Measurements from ENCODE around the gene CARD19.
A peak's percentile ranks its signal among the peaks of the same experiment; 100 is the strongest.

The CARD19 gene

GRCh38 chr9:93096131-93096802 is at the start of gene CARD19:
Gene CARD19, plus strand, starts transcription at chr9:93096217. Its CDS starts 129 bp downstream, at chr9:93096346.
- DNase-seq = peak; percentile 60 to 61

GRCh38 chr9:93048566-93049448 is 47.2 kb upstream of the CARD19 start:
- DNase-seq = no peak

- no peak for DNase-seq
These were observed 46.5 kb upstream of the CARD19 start for GRCh38 chr9:93049491-93049890.

- no peak for DNase-seq
These were observed 45.8 kb upstream of the CARD19 start for GRCh38 chr9:93050231-93050630.

GRCh38 chr9:93051680-93052089 is 44.3 kb upstream of the CARD19 start:
- no peak for DNase-seq

- no peak for DNase-seq
These were observed 43.1 kb upstream of the CARD19 start for GRCh38 chr9:93052791-93053540.

- DNase-seq = no peak
These were observed 42.2 kb upstream of the CARD19 start for GRCh38 chr9:93053781-93054331.

GRCh38 chr9:93054758-93055704 is 41.0 kb upstream of the CARD19 start:
- DNase-seq = no peak

GRCh38 chr9:93057042-93057702 is 38.8 kb upstream of the CARD19 start:
- no peak for DNase-seq

- no peak for DNase-seq
These were observed 38.2 kb upstream of the CARD19 start for GRCh38 chr9:93057703-93058354.

- DNase-seq = peak; percentile 72 to 77
These were observed 37.5 kb upstream of the CARD19 start, which contains the start of gene SUSD3 for GRCh38 chr9:93058355-93059010. Gene SUSD3, plus strand, starts transcription at chr9:93058701. Its CDS starts 42 bp downstream, at chr9:93058743.

- DNase-seq = peak in 1 of 2 donors; percentile 39
These were observed 36.9 kb upstream of the CARD19 start for GRCh38 chr9:93059011-93059714.

GRCh38 chr9:93059715-93060578 is 36.1 kb upstream of the CARD19 start:
- DNase-seq = no peak

- DNase-seq = no peak
These were observed 35.2 kb upstream of the CARD19 start for GRCh38 chr9:93060746-93061259.

- DNase-seq = no peak
These were observed 34.7 kb upstream of the CARD19 start for GRCh38 chr9:93061260-93061751.

- DNase-seq = peak in 1 of 2 donors; percentile 46
These were observed 33.9 kb upstream of the CARD19 start for GRCh38 chr9:93061791-93062763.

Measured in stimulated activated CD4-positive, alpha-beta T cell treated with anti-CD3 and anti-CD28 coated beads, Interleukin-2, amount 100 ng/mL, for 24 hours (primary cell).